ENCODE results near the gene JAG2. TPM values are rescaled to one million over a fixed set of nuclear protein-coding genes. Genes with fewer than 3 reads are reported as not detected.
A peak's percentile ranks its signal among the peaks of the same experiment; 100 is the strongest.

The JAG2 gene
- total and polyA plus RNA-seq, 8 donors: 9.9 to 38.3 (median 11.0) TPM

DNA sequence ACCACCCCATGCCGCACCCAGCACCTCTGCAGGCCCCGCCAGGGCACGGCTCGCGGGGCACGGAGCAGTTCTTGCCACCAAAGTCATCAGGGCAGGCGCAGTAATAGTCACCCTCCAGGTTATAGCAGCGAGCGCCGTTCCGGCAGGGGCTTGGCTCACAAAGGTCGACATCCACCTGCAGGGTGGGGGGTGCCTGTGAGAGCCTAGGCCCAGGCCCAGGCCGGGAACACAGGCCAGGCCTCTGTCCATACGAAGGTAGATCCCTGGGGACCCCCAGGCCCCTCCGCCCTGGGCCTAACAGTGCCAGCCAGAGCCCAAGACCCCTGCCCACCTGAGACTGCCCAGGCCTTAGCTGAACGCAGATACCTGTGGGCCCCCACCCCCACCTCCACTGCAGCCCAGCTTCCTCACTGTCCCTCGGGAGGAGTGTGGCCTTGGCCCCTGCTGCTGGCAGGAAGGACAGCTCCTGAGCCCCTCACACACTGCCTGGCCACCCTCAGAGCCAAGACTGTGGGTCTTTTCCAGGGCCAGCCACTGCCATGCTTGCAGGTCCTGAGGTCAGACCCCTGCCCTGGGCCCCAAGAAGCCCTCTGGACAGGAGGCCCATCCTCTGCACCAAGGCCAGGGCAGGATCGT, 19.3 kb downstream of the JAG2 start:
- Histone ChIP-seq H3K27ac (no peak overlapping the region), H3K9me3 (no peaks in the 10 kb centered on the region), H3K4me1 (no peaks in the 10 kb centered on the region), H3K36me3 (no peaks in the 10 kb centered on the region), H3K4me3 (no peak overlapping the region), H3K27me3 (no peaks in the 10 kb centered on the region)
- intact Hi-C loops (cut with DNase I): no loop called here
- ATAC-seq (no peak), FAIRE-seq (no peak), DNase-seq (peak in 2 of 6 donors; percentile 44 to 69)
- 87 to 93% methylated on average over 18 of the region's 18 CpGs for WGBS, 2 donors
- TF ChIP-seq, protein P1, sequence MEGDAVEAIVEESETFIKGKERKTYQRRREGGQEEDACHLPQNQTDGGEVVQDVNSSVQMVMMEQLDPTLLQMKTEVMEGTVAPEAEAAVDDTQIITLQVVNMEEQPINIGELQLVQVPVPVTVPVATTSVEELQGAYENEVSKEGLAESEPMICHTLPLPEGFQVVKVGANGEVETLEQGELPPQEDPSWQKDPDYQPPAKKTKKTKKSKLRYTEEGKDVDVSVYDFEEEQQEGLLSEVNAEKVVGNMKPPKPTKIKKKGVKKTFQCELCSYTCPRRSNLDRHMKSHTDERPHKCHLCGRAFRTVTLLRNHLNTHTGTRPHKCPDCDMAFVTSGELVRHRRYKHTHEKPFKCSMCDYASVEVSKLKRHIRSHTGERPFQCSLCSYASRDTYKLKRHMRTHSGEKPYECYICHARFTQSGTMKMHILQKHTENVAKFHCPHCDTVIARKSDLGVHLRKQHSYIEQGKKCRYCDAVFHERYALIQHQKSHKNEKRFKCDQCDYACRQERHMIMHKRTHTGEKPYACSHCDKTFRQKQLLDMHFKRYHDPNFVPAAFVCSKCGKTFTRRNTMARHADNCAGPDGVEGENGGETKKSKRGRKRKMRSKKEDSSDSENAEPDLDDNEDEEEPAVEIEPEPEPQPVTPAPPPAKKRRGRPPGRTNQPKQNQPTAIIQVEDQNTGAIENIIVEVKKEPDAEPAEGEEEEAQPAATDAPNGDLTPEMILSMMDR (IDR thresholded peaks at IDR 0.05): no peak

DNA sequence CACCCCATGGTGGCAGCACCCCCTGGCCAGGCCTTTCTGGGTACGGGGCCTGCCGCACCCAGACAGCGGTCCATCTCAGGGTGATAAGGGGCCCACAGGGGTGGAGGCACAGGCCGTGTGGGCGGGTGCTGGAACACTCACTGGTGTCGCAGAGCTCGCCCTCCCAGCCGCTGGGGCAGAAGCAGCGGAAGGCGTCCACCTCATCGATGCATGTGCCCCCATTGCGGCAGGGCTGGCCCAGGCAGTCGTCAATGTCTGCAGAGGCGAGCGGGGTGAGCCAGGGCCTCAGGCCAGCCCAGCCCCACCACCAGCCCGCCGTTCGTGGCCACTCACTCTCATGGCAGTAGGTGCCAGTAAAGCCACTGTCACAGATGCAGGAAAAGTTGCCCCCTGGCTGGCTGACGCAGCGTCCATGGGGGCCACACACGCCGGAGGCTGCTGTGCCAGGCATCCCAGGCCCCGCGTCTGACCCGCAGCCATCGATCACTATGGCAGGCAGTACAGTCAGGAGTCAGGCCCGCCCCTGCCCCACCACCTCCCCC, 19.9 kb downstream of the JAG2 start:
- TF ChIP-seq, protein P1 (IDR thresholded peaks at IDR 0.05): no peak
- Histone ChIP-seq H3K4me3 (no peak overlapping the region), H3K36me3 (no peaks in the 10 kb centered on the region), H3K4me1 (no peaks in the 10 kb centered on the region), H3K9me3 (no peaks in the 10 kb centered on the region), H3K27ac (no peak overlapping the region), H3K27me3 (no peaks in the 10 kb centered on the region)
- intact Hi-C loops (cut with DNase I): no loop called here
- WGBS, 2 donors: 95 to 98% methylated on average over 24 to 27 of the region's 27 CpGs
- FAIRE-seq (no peak), DNase-seq (peak in 2 of 6 donors; percentile 55 to 78), ATAC-seq (no peak)

DNA sequence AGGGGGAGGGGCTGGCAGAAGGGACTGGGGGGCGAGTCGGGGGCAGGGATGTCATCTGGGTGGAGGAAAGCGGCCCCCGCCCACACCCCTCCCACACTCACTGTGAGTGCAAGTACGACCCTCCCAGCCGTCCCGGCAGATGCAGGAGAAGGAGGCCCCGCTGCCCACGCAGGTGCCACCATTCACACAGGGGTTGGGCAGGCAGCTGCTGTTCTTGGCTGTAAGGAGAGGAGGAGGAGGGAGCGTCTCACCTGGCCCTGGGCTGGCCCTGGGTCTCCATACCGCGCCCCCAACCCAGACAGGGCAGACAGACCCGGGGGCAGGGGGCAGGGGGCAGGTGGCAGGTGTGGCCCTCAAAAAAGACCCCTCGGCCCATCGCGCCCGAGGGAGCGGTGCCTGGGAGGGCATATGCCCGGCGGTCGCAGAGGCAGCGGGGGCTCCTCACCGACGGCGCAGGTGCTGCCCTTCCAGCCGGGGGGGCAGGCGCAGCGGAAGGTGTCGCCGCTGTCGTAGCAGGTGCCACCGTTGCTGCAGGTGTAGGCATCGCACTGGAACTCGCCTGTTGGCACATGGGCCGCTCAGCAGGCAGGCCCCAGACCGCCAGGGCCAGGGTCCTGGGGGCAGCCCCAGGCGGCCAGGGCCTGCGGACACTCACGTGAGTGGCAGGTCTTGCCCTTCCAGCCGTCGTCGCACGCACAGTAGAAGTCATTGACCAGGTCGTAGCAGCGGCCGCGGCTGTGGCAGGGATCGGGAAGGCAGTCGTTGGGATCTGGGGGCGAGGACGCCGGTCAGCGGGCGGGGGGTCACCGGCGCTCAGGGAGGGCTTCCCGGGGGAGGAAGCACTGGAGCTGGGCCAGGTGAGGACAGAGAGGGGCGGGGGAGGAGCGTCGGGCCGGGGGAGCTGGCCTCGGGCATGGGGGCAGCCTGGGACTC, 20.6 kb downstream of the JAG2 start:
- intact Hi-C loops (cut with DNase I): no loop called here
- H3K4me3 ChIP-seq: no peak overlapping the region
- H3K36me3 ChIP-seq: no peaks in the 10 kb centered on the region
- H3K4me1 ChIP-seq: no peaks in the 10 kb centered on the region
- no peak for FAIRE-seq
- H3K9me3 ChIP-seq: no peaks in the 10 kb centered on the region
- peak in 4 of 6 donors; percentile 4 to 74 (median 44) for DNase-seq
- ATAC-seq: no peak
- 91 to 97% methylated on average over 48 to 62 of the region's 62 CpGs for WGBS, 2 donors
- no peak overlapping the region for H3K27ac ChIP-seq
- H3K27me3 ChIP-seq: no peaks in the 10 kb centered on the region
- TF ChIP-seq, protein P1 (IDR thresholded peaks at IDR 0.05): no peak

DNA sequence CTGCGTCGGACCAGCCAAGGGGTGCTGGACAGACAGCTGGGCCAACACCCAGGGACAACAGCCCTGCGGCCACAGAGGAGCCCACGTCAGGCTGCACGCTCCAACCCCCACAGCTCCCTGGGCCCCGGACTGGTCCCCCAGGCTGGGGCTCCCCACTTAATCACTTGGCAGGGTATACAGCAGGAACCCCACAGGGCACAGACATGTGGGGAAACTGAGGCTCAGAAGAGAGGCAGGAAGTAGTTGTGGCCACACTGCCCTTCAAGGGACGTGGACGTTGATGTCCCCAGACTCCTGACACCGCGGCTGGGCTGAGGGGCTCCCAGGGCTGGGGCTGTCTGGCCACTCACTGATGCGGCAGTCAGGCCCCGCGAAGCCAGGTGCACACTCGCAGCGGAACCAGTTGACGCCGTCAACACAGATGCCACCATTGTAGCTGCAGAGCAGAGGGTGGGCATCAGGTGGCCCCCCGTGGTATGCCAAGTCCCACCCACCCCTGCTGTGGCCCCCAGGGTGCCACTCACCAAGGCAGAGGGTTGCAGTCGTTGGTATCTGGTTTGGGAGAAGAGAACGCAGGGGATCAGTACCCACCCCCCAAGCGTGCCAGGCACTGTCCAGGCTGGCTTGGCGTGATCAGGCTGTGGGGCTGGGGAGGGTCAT, 21.5 kb downstream of the JAG2 start:
- FAIRE-seq (no peak), ATAC-seq (no peak), DNase-seq (peak in 1 of 6 donors; percentile 35)
- intact Hi-C loops (cut with DNase I): no loop called here
- Histone ChIP-seq H3K4me1 (no peaks in the 10 kb centered on the region), H3K36me3 (no peaks in the 10 kb centered on the region), H3K27ac (no peak overlapping the region), H3K4me3 (no peak overlapping the region), H3K27me3 (no peaks in the 10 kb centered on the region), H3K9me3 (no peaks in the 10 kb centered on the region)
- 94 to 97% methylated on average over 22 of the region's 22 CpGs for WGBS, 2 donors
- TF ChIP-seq, protein P1 (IDR thresholded peaks at IDR 0.05): no peak
